ENCODE results near the gene CAT. TPM values are rescaled to one million over a fixed set of nuclear protein-coding genes. Genes with fewer than 3 reads are reported as not detected.

Gene CAT
- total RNA-seq, 4 donors from 2014 or later = 83.0 to 120 (median 107) TPM

DNA sequence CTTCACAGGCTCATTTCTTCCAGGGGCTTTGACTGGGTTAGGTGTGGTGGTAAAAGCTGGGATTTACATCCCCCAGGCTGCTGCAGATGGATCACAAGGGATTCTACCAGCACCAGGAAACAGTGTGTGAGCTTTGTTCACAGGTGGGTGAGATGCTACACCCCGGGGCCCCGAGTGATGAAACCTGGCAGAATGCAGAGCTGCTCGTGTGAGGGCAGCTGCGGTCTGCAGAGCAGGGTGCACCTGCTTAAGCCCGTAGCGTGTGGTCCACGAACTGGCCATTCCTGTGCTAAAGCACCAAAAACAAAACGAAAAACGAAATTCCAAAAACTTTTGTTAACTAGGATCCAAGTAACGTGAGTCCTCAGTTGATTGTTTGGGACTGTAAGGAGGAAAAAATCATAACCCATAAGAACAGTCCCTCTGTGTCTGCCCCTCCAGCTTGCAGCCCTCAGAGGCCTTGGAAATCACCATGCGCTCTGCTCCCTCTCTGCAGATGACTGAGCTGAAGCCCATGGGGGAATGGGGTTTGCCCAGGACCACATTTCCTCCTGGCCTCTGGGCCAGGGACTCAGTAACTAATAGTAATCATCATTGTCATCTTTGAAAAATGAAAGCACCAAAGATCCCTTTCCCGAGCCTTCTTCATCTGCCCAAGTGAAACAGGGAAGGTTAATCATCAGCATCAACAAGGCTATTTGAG is 50.3 kb downstream of the CAT start:
- Histone ChIP-seq H3K36me3 (no peaks in the 10 kb centered on the region), H3K4me3 (no peak overlapping the region), H3K27me3 (no peaks in the 10 kb centered on the region), H3K27ac (no peak overlapping the region), H3K9me3 (no peaks in the 10 kb centered on the region), H3K4me1 (no peaks in the 10 kb centered on the region)
- DNase-seq = no peak
- intact Hi-C loops (cut with DNase I; ENCODE audit: low total_unique reads) = no loop called here
- TF ChIP-seq, protein P1, sequence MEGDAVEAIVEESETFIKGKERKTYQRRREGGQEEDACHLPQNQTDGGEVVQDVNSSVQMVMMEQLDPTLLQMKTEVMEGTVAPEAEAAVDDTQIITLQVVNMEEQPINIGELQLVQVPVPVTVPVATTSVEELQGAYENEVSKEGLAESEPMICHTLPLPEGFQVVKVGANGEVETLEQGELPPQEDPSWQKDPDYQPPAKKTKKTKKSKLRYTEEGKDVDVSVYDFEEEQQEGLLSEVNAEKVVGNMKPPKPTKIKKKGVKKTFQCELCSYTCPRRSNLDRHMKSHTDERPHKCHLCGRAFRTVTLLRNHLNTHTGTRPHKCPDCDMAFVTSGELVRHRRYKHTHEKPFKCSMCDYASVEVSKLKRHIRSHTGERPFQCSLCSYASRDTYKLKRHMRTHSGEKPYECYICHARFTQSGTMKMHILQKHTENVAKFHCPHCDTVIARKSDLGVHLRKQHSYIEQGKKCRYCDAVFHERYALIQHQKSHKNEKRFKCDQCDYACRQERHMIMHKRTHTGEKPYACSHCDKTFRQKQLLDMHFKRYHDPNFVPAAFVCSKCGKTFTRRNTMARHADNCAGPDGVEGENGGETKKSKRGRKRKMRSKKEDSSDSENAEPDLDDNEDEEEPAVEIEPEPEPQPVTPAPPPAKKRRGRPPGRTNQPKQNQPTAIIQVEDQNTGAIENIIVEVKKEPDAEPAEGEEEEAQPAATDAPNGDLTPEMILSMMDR (IDR thresholded peaks at IDR 0.05) = no peak
- TF ChIP-seq POLR2A (IDR thresholded peaks at IDR 0.05) = no peak

GRCh38 chr11:34490304-34490703 is 51.6 kb downstream of the CAT start:
- Histone ChIP-seq H3K27ac (no peak overlapping the region), H3K9me3 (no peaks in the 10 kb centered on the region), H3K4me3 (no peak overlapping the region), H3K27me3 (no peaks in the 10 kb centered on the region), H3K36me3 (no peaks in the 10 kb centered on the region), H3K4me1 (no peaks in the 10 kb centered on the region)
- intact Hi-C loops (cut with DNase I; ENCODE audit: low total_unique reads) = no loop called here
- no peak for DNase-seq
- TF ChIP-seq POLR2A (IDR thresholded peaks at IDR 0.05) = no peak
- TF ChIP-seq, protein P1 (IDR thresholded peaks at IDR 0.05) = no peak

- H3K27ac ChIP-seq = no peak overlapping the region
- no peaks in the 10 kb centered on the region for H3K9me3 ChIP-seq
- H3K27me3 ChIP-seq = no peaks in the 10 kb centered on the region
- intact Hi-C loops (cut with DNase I; ENCODE audit: low total_unique reads) = no loop called here
- H3K4me3 ChIP-seq = no peak overlapping the region
- no peaks in the 10 kb centered on the region for H3K4me1 ChIP-seq
- DNase-seq = peak; percentile 44 to 69
- TF ChIP-seq, protein P1 (IDR thresholded peaks at IDR 0.05) = peak; percentile 50 to 67 (median 62)
- no peak for TF ChIP-seq POLR2A (IDR thresholded peaks at IDR 0.05)
- H3K36me3 ChIP-seq = no peaks in the 10 kb centered on the region
Measured at GRCh38 chr11:34492806-34493414, 54.2 kb downstream of the CAT start.

DNA sequence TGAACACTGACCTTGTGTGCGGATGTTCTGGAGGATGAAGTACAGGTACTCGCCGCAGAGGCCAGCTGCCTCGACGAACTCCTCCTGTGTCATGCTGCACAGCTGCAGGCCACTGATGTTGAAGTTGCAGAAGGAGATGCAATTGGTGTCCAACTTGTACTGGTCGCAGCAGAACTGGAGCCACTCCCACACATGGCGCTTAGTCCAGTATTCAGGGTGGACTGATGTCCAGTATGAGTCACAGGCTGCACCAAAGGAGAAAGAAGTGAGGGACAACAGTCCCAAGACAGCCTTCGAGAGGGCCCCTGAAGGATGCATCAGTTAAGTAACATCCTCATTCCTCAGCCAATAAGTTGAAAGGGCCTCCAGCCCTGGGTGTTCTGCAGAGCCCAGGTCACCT is 54.7 kb downstream of the CAT start:
- intact Hi-C loops (cut with DNase I; ENCODE audit: low total_unique reads) = no loop called here
- no peak for DNase-seq
- Histone ChIP-seq H3K27ac (no peak overlapping the region), H3K9me3 (no peaks in the 10 kb centered on the region), H3K4me1 (no peaks in the 10 kb centered on the region), H3K27me3 (no peaks in the 10 kb centered on the region), H3K36me3 (no peaks in the 10 kb centered on the region), H3K4me3 (no peak overlapping the region)
- no peak for TF ChIP-seq POLR2A (IDR thresholded peaks at IDR 0.05)
- TF ChIP-seq, protein P1 (IDR thresholded peaks at IDR 0.05) = no peak

DNA sequence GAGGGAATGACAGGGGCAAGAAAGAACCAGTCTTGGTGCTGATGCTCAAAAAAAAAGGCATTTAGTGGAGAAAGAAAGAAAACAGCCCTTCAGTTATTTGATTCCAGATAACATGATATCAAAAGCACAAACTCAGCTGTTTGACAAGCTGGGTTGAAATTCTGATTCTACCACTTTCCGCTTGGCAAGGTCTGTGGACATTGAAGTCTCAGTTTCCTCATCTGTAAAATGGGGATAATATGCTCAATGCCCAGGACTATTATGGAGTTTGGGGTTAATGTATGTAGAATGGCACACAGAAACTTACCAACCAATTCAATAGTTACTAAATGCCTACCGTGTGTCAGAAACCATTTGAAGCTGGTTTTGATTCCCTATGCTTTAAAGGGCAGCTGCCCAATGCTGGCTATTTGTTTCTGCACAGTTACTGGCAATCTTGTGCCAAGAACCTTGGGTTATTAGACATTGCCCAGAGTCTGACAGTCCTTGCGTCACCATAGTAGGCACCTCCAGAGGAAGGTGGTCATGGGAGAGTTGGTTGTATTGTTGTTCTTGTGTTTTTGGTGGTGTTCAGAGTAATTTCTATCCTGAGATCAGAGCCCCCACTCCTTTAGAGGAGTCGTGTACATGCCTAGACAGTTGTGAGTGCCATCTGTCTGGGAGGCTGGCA is 55.3 kb downstream of the CAT start:
- no peak overlapping the region for H3K27ac ChIP-seq
- H3K27me3 ChIP-seq = no peaks in the 10 kb centered on the region
- intact Hi-C loops (cut with DNase I; ENCODE audit: low total_unique reads) = no loop called here
- no peak for DNase-seq
- TF ChIP-seq POLR2A (IDR thresholded peaks at IDR 0.05) = no peak
- TF ChIP-seq, protein P1 (IDR thresholded peaks at IDR 0.05) = no peak
- no peaks in the 10 kb centered on the region for H3K9me3 ChIP-seq
- H3K4me3 ChIP-seq = no peak overlapping the region
- no peaks in the 10 kb centered on the region for H3K4me1 ChIP-seq
- H3K36me3 ChIP-seq = no peaks in the 10 kb centered on the region

Measured in uterus (tissue), 4 donors.